ENCODE results near the gene SDK2.
"Not testable (repeated sequence)": the region's sequence is repeated elsewhere in the genome, so short reads cannot be mapped to it uniquely, and the experiment has no call there.

Gene SDK2

DNA sequence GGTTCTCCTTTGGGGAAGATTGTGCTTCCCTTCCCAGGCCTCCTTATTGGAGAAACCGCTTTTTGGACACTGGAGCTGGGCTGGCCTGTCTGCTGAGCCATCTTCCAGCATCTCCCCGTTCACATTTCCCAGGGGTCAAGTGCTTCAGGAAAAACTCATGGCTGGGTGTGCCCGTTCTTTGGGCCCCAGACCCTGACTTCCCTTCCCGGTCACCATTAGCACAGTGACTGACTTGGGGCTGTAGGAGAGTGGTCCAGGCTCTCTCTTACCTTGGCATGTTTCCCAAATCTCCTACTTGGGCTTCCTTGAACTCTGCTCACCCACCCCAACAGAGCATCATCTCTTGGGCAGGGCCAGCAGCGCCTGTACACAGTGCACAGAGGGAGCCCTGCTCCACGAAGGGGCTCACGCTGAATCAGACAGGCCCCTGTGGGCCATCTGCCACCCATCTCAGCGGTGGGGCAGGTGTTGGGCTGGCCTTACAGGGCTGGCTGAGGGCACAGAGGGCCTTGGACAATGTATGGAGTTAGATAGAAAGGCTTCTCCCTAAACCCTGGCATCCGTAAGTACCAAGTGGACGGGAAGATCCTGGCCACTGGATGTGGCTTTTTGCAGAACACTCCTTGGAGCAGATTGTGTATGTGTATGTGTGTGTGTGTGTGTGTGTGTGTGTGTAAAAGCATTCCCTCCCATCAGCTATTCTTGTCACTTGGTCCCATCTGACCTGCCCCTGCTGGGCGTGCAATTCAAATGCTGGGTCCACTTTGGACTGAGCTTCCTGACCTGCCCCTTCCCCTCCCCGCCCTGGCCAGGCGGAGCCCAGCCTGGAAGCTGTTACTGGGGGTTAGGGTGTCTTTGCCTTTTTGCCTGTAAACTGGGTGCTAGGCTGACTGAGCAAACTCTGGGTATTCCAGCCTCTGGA, 307.6 kb downstream of the SDK2 start:
- DNase-seq, result no peak

DNA sequence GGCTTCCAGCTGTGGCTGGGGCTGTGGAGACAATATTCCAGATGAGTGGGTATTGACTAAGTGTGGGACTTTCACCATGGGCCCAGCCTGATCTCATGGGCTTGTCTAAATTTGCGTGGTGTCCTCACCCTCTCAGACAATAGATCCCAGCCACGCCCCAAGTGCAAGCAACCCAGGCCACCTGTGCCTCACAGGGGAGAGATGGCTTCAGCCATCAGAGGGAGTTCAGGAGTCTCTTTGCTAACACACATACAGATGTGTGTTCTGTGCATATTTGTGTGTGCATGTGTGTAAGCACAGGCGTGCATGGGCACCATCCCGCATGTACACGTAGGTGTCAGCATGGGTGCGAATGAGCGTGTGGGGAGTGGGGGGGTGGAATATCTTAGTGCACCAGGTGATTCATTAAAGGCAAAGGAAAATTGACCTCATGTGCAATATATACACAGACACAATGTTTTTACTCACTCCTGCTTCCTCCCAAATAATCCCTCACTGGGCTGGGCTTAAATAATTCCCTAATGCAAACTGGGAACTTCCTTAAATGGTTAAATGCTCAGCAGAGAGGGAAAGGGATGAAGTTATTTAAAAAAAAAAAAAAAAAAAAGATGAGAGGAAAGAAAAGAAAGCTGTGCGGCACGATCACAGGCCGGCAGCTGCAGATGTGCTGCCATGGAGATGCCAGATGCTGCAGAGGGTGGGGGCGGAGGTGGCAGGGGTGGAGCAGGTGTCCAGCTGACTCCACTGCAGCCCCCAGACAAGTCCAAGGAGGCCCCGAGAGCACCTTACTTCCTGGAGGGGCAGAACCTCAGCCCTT, 308.4 kb downstream of the SDK2 start:
- no peak for DNase-seq

DNA sequence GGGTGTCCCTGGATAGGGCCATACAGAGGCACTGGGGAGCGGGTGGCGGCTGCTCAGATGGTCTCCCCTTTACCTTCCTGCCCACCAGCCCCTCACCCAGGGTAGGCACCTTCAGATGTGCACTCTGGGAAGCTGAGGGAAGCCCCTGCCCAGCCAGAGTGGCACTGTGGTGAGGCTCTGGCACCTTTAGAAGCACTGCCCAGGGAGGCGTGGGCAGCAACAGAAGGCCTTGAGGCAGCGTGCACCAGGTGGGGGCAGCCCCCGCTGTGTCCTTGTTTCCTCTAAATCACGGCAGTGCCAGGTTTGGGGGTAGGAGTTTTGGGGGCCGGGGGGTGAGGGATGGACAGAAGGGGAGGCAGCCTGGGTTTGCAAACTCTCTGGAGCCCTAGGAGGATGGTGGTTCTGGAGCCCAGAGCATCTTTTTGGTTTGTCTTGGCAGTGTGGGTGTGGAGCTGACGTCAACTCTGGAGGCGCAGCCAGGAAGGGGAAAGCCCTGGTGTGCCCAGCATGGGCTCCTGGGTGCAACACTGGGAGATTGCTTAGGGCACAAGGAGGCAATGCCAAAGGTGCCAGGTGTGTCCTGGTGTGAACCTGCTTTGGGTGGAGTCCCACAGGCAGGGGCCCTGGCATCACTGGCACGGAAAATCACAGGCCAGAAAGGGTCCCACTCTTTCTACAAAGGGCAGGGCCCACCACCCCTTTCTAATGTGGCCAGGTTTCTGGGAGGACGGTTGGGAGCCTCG, 309.3 kb downstream of the SDK2 start:
- DNase-seq, result no peak

- DNase-seq, result not testable (repeated sequence)
These were observed 310.8 kb downstream of the SDK2 start for GRCh38 chr17:73333445-73333844.

DNA sequence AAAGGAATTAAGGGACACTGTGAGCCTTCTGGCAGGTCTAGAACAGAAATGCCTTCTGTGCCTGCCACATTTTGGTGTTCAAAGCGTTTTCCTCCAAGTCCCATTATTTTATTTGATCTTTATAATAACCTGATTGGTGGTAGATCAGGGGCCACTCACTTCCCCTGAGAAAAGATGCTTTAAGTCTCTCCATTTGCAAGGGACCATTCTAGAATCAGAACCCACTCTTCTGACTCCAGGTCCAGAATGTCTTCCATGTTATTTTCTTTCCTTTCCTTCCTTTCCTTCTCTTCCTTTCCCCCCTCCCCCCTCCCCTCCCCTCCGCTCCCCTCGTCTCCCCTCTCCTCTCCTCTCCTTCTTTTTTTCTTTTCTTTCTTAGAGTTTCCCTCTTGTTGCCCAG, 313.2 kb downstream of the SDK2 start:
- DNase-seq, result no peak

DNA sequence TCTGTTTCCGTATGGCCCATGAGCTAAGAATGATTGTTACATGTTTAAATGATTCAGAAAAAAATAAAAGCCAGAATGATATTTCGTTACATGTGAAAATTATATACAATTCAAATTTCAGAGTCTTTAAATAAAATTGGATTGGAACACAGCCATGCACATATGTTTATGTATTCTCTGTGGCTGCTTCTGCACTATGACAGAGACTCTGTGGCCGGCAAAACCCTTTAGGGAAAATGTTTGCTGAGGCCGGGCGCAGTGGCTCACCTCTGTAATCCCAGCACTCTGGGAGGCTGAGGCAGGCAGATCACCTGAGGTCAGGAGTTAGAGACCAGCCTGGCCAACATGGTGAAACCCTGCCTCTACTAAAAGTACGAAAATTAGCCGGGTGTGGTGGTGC, 316.6 kb downstream of the SDK2 start:
- DNase-seq, result no peak

DNA sequence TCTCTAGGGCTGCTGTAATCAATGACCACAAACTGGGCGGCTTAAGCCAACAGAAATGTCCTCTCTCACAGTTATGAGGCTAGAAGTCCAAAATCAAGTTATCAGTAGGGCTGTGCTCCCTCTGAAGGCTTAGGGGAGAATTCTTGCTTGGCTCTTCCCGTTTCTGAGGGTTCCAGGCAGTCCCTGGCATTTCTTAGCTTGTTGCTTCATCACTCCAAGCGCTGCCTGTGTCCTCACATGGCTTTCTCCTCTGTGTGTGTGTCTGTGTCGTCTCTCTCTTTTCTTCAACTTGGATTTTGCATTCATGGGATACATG, 318.8 kb downstream of the SDK2 start:
- no peak for DNase-seq

- DNase-seq, result no peak
These were observed 319.3 kb downstream of the SDK2 start for GRCh38 chr17:73324711-73325526.

- no peak for DNase-seq
These were observed 320.1 kb downstream of the SDK2 start for GRCh38 chr17:73324160-73324475.

DNA sequence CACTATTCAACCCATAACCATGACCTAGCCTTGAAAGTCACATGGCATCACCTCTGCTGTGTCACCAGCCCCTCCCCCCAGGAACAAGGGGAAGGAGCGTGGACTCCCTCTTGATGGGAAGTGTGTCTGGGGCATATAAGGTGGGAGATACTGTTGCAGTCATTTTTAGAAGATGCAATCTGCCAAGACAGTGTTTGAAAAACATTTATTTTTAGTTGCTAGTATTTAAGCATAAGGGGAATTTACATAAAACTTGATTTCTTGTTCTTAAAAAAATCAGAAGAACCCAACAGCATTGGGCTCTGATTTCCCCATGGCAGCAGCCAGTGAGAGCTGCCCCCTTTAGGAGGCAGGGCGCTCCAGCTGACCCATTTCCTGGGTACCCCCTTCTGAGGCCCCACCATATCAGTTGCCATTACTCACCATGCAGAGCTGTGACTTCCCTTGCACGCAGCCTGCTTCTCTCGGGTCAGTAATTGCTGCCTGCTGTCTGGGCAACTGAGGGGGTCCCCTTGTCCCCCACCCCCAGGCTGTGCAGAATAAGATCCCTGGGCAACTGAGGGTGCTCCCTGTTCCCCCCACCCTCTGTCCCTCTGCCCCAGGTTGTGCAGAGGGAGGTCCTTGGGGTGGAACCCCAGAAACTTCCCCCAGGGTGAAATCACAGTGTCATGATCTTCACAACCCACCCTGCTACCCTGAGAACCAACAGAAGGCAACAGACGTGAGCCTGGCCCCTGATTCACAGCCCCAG, 320.7 kb downstream of the SDK2 start:
- no peak for DNase-seq

- no peak for DNase-seq
These were observed 323.5 kb downstream of the SDK2 start for GRCh38 chr17:73320601-73321264.

DNA sequence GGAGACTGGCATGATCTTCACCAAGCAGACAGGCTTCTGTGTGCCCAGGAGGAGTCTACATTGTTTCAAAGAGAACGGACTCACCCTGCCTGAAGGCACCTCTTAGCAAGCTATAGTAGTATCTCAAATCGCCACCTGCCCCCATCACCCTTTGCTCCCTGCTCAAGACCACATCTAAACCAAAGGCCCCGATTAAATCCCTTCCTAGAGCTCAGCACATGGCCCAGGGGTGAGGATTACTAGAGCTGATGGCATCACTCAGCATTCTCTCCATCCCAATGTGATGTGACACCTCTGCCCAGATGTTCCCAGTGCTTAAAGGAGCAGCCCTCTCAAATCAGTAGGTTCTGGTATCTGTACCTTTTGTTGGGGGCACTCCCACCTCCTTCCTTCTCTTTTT, 324.5 kb downstream of the SDK2 start:
- DNase-seq, result no peak

DNA sequence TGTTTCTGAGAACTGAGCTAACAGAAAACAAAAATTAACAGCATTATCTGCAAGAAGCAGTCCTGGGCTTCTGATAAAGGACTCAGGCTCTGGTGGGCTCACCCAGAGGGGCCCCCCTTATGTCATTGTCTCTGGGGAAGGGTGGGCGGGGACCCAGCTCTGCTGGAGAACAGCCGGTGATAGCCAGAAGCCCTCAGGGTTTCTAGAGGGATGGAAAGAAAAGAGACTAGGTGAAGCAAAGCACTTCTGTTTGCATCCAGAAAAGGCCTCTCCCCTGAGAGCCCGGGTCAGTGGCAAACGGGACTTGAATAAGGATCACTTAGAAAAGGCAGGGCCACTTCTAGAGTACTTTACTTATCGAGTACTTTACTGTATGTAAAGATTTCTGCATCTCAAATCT, 325.4 kb downstream of the SDK2 start:
- DNase-seq, result no peak

DNA sequence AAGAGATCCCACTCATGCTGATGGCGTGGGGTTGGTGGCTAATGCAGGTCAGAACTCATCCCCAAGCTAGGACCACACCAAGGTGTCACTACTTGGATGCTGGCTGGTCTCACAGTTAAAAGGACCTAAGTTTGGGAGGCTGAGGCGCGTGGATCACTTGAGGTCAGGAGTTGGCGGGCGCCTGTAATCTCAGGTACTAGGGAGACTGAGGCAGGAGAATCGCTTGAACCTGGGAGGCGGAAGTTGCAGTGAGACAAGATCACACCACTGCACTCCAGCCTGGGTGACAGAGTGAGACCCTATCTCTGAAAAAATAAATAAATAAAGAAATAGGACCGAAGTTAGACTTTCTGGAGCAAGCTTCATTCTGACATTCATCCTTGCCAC, 325.8 kb downstream of the SDK2 start:
- no peak for DNase-seq

DNA sequence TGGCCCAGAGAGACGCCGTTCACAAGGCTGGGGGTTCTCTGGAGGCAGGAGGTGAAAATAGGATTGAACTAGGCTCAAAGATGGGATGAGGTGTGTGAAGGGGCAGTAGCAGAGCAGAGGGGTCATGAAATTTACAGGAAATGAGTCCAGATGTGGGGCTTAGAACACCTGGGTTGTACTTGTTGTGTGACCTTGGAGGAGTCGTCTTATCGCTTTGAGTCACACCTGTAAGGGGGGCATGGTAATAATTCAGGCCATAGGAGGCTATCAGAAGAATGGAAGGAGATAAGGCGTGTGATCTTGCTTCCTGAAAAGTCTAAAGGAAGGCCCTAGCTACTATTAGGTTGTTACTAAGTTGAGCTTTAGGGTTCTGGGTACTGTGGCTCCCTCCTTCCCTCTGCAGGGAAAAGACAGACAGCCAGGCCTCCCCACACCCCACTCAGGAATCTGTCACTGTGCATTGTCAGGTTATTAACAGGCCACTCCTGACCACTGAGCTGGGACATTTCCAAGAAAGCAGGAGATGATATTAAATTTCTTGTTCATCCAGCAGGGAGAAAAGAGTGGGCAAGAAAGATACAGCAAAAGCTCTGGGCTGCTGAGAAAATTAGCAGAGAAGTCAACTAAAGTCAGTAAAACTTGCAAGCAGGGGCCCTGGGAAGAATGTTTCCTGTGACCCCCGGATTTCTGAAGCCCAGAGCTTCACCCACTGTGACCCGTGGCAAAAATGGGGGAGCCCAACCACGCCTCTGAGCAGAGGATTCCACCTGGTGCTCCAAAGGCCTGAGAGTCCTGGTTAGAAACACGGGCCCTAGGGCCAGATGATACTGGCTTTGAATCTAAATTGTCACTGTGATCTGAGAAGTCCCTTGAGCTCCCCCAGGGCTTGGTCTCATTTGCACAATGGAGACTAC, 326.5 kb downstream of the SDK2 start:
- DNase-seq, result no peak

GRCh38 chr17:73316919-73317505, 327.2 kb downstream of the SDK2 start:
- no peak for DNase-seq

DNA sequence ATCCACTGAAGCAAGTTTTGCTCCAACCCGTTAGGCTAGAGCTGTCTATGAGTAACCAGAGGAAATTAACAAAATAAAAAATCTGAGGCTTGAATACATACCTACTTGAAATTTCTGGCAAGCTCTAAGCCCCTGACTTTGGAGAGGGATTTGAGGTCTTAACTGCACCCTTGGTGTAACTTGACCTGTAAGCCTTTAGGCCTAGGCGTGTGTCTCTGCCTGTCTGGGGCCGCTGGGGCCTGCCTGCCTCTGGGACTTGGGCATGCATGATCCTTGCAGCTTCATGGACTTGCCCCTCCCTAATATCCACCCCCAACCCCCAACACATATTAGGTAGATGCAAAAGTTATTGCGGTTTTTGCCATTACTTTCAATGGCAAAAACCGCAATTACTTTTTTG, 328.8 kb downstream of the SDK2 start:
- DNase-seq, result no peak

DNA sequence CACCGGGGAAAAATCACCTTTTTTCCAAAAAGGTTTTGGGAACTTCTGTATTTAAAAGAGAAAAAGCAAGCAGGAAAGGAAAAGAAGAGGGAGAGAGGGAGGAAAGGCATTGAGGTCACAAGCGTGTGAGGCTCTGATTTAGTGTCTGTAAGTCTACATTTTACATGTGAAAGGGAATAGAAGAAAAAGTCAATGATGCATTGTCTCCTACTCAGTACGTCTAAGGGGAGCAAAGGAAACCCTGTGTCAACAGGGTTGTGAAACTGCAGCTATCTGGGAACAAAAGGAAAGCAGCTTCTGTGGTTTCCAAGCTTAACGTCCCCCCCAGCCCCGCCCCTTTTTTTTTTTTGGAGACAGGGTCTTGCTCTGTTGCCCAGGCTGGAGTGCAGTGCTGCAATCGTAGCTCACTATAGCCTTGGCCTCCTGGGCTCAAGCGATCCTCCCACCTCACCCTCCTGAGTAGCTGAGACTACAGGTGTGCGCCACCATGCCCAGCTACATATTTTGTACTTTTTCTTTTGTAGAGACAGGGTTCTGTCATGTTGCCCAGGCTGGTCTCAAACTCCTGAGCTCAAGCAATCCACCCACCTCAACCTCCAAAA, 330.6 kb downstream of the SDK2 start:
- DNase-seq, result no peak

- DNase-seq, result not testable (repeated sequence)
These were observed 331.4 kb downstream of the SDK2 start for GRCh38 chr17:73312887-73313286.

Data from stimulated activated CD4-positive, alpha-beta T cell treated with anti-CD3 and anti-CD28 coated beads, Interleukin-12 subunit alpha, Interleukin-12 subunit beta, amount 100 ng/mL, for 4 hours (primary cell).